ENCODE data around the gene ZNF223. TPM values are rescaled to one million over a fixed set of nuclear protein-coding genes. Genes with fewer than 3 reads are reported as not detected.

Gene ZNF223
- total and polyA plus RNA-seq, 5 donors from 2014 or later, result 0.68 to 3.1 (median 1.4) TPM

DNA sequence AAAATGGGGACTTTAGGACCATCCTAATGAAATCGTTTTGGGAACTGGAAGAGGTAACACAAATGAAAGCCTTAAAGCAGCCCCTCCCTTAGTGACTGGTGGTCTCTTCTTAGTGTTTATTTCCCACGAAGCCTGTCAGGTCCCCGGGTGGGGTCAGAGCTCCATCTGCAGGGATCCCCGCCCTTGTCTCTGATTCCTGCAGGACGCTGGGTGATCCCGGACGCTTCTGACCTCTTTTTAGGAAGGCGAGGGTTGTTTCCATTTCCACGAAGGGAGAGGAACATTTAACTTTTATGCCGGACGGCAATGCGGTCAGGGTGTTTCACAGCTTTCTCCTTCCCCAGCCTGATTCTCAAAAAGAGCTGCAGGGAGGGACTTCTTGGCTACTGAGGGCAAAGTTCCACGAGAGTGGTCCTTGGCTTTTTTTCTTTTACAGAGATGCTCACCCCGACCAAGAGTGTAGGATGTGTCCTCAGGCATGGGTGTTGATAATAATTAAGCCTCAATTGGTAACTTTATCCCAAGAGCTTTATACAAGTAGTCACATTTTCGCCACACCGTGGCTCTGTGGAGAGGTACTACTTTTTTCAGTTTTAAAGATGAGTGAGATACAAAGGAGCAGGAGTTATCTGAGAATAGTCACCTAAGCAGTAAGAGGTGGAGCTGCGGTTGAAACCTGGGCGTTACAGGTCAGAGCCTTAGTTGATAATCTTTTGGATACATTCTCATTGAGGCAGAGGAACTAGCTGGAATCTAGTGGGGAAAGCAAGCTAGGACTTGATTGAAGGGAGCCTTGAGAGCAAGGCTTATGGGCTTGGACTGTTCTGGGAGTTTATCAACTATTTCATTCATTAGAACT lies 20.9 kb downstream of the ZNF223 start:
- ATAC-seq (ENCODE audit: low read depth in 2 of 2) (no peak), DNase-seq (peak in 1 of 3 donors; percentile 7)
- Histone ChIP-seq H3K9me3 (ENCODE audit: control insufficient read depth in 2 of 2, low read length in 2 of 2) (peaks cover 9 to 15% of the 10 kb centered on the region in 2 experiments), H3K36me3 (ENCODE audit: control insufficient read depth, insufficient read depth, low read length) (no peaks in the 10 kb centered on the region), H3K27me3 (ENCODE audit: control insufficient read depth, insufficient read depth, low read length) (no peaks in the 10 kb centered on the region), H3K27ac (ENCODE audit: insufficient read depth, low read length, poor library complexity, severe bottlenecking) (peak overlapping the region; percentile 35), H3K4me3 (ENCODE audit: low read depth, low read length) (peak overlapping the region; percentile 84), H3K4me1 (ENCODE audit: control insufficient read depth, insufficient read depth, low read length, poor library complexity, severe bottlenecking) (peaks cover 18% of the 10 kb centered on the region)
- H3K36me3 Mint-ChIP-seq, result peaks cover 23% of the 10 kb centered on the region
- peak overlapping the region; percentile 52 to 93 (median 83) for H3K27ac Mint-ChIP-seq
- H3K27me3 Mint-ChIP-seq, result peaks cover 14% of the 10 kb centered on the region
- peak overlapping the region; percentile 89 to 98 (median 95) for H3K4me3 Mint-ChIP-seq
- peaks cover 8 to 32% (median 16%) of the 10 kb centered on the region in 7 donors for H3K9me3 Mint-ChIP-seq
- H3K4me1 Mint-ChIP-seq, result peaks cover 14 to 32% (median 26%) of the 10 kb centered on the region in 4 donors

DNA sequence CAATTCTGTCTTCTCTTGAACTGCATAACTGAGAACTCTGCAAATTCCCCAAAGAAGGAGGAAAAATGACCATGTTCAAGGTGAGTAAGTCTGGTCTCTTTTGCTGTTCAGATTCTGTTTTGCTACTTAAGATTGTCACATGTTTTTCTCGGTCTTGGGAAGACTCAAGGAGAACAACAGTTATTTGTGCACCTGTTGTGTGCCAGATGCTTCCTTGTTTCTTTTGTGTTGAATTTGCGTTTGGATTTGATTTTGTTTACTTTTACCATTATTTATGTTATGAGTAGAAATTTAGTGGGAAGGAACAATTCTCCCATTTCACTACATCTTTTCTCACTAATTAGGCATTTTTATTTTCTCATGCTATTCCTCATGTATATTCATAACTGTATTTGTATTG lies 24.5 kb downstream of the ZNF223 start:
- Histone ChIP-seq H3K9me3 (ENCODE audit: control insufficient read depth in 2 of 2, low read length in 2 of 2) (no peaks in the 10 kb centered on the region), H3K36me3 (ENCODE audit: control insufficient read depth, insufficient read depth, low read length) (peaks cover 3% of the 10 kb centered on the region), H3K27me3 (ENCODE audit: control insufficient read depth, insufficient read depth, low read length) (no peaks in the 10 kb centered on the region), H3K4me1 (ENCODE audit: control insufficient read depth, insufficient read depth, low read length, poor library complexity, severe bottlenecking) (peaks cover 17% of the 10 kb centered on the region), H3K4me3 (ENCODE audit: low read depth, low read length) (no peak overlapping the region), H3K27ac (ENCODE audit: insufficient read depth, low read length, poor library complexity, severe bottlenecking) (no peak overlapping the region)
- H3K27me3 Mint-ChIP-seq, result peaks cover 10% of the 10 kb centered on the region
- peaks cover 30% of the 10 kb centered on the region for H3K36me3 Mint-ChIP-seq
- DNase-seq (no peak), ATAC-seq (ENCODE audit: low read depth in 2 of 2) (no peak)
- peak overlapping the region in 1 of 4 donors; percentile 67 for H3K4me3 Mint-ChIP-seq
- peaks cover 12 to 27% (median 23%) of the 10 kb centered on the region in 4 donors for H3K4me1 Mint-ChIP-seq
- H3K9me3 Mint-ChIP-seq, result peaks cover 0 to 7% (median 4%) of the 10 kb centered on the region in 7 donors
- H3K27ac Mint-ChIP-seq, result no peak overlapping the region

DNA sequence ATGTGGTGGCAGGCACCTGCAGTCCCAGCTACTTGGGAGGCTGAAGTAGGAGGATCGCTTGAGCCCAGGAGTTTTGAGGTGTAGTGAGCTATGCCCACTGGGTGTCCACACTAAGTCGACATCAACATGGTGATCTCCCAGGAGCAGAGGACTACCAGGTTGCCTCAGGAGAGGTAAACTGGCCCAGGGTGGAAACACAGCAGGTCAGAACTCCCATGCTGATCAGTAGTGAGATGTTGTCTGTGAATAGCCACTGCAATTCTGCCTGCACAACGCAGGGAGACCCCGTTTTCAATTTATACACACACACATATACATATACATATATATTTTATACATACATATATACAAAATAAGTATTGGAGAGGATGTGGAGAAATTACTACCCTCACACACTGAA lies 40.3 kb downstream of the ZNF223 start:
- H3K27ac ChIP-seq (ENCODE audit: insufficient read depth, low read length, poor library complexity, severe bottlenecking), result no peak overlapping the region
- Mint-ChIP-seq H3K9me3 (peaks cover 0 to 3% (median 0%) of the 10 kb centered on the region in 7 donors), H3K4me1 (peaks cover 9 to 20% (median 10%) of the 10 kb centered on the region in 4 donors), H3K36me3 (peaks cover 20% of the 10 kb centered on the region), H3K27ac (peak overlapping the region in 1 of 3 donors; percentile 44), H3K4me3 (peak overlapping the region in 2 of 4 donors; percentile 66 to 88), H3K27me3 (no peaks in the 10 kb centered on the region)
- no peaks in the 10 kb centered on the region for H3K27me3 ChIP-seq (ENCODE audit: control insufficient read depth, insufficient read depth, low read length)
- H3K36me3 ChIP-seq (ENCODE audit: control insufficient read depth, insufficient read depth, low read length), result peaks cover 8% of the 10 kb centered on the region
- ATAC-seq (ENCODE audit: low read depth in 2 of 2) (no peak), DNase-seq (no peak)
- H3K4me1 ChIP-seq (ENCODE audit: control insufficient read depth, insufficient read depth, low read length, poor library complexity, severe bottlenecking), result peaks cover 14% of the 10 kb centered on the region
- H3K4me3 ChIP-seq (ENCODE audit: low read depth, low read length), result no peak overlapping the region
- no peaks in the 10 kb centered on the region for H3K9me3 ChIP-seq (ENCODE audit: control insufficient read depth in 2 of 2, low read length in 2 of 2)

DNA sequence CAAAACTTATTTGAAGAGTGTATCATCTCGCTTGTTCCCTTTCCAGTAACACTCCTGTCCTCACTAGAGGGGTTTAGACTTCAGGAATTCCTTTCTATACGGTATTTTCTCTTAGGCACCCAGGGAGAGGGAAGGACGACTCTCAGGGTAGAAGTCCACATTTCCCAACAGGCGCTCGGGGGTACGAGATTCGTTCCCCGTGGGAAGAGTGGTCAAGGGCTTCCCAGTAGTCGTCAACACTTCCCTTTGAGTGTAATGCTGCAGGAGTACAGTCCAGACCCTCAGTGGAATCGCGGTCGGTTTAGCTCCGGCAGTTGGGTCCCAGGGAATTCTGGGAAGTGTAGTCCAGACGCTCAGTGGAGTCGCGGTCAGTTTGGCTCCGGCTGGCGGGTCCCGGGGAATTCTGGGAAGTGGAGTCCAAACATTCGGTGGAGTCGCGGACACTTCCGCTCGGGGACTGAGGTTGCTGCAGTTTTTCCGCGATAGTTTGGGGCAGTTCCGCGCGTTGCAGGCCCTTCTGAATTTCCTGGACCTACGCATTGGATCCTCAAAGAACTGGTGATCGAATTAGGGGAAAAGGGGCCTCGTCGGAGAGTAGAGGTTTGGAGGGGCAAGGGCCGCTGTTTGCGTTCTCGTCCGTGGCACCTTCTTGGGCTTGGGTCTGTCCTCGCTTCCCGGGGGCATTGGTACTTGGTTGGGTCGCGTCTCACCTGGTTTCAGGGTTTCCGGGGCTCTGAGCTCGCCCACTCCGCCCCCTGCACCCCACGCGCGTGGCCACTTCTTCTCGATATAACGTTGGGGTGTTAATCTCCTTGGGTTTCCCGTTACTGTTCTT lies 42.3 kb downstream of the ZNF223 start, which contains the start of gene ZNF224:
ZNF224 (plus strand) TSS at position 431 of the 835 bp plus-strand sequence. CDS start 3,513 bp downstream, outside the sequence.
- no peaks in the 10 kb centered on the region for H3K27me3 Mint-ChIP-seq
- DNase-seq (peak; percentile 73 to 92 (median 73)), ATAC-seq (ENCODE audit: low read depth in 2 of 2) (peak; percentile 84 to 86)
- H3K9me3 Mint-ChIP-seq, result peaks cover 0 to 4% (median 2%) of the 10 kb centered on the region in 7 donors
- Histone ChIP-seq H3K4me1 (ENCODE audit: control insufficient read depth, insufficient read depth, low read length, poor library complexity, severe bottlenecking) (peaks cover 14% of the 10 kb centered on the region), H3K9me3 (ENCODE audit: control insufficient read depth in 2 of 2, low read length in 2 of 2) (peaks cover 0 to 3% of the 10 kb centered on the region in 2 experiments), H3K4me3 (ENCODE audit: low read depth, low read length) (peak within 1 kb of the TSS; percentile 92), H3K27me3 (ENCODE audit: control insufficient read depth, insufficient read depth, low read length) (no peaks in the 10 kb centered on the region), H3K27ac (ENCODE audit: insufficient read depth, low read length, poor library complexity, severe bottlenecking) (peak within 1 kb of the TSS; percentile 60), H3K36me3 (ENCODE audit: control insufficient read depth, insufficient read depth, low read length) (peaks cover 28% of the 10 kb centered on the region)
- peak within 1 kb of the TSS; percentile 88 to 97 (median 96) for H3K4me3 Mint-ChIP-seq
- H3K4me1 Mint-ChIP-seq, result peaks cover 9 to 31% (median 12%) of the 10 kb centered on the region in 4 donors
- H3K36me3 Mint-ChIP-seq, result peaks cover 30% of the 10 kb centered on the region
- peak within 1 kb of the TSS; percentile 79 to 90 (median 84) for H3K27ac Mint-ChIP-seq

DNA sequence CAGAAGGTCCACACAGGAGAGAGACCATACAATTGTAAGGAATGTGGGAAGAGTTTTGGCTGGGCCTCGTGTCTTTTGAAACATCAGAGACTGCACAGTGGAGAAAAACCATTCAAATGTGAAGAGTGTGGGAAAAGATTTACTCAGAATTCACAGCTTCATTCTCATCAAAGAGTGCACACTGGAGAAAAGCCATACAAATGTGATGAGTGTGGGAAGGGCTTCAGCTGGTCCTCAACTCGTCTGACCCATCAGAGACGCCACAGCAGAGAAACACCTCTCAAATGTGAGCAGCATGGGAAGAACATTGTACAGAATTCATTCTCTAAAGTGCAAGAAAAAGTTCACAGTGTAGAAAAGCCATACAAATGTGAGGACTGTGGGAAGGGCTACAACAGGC lies 55.9 kb downstream of the ZNF223 start:
- H3K4me3 ChIP-seq (ENCODE audit: low read depth, low read length), result peak overlapping the region; percentile 22
- H3K9me3 Mint-ChIP-seq, result peaks cover 0 to 75% (median 35%) of the 10 kb centered on the region in 7 donors
- peaks cover 37% of the 10 kb centered on the region for H3K36me3 ChIP-seq (ENCODE audit: control insufficient read depth, insufficient read depth, low read length)
- DNase-seq (no peak), ATAC-seq (ENCODE audit: low read depth in 2 of 2) (no peak)
- peaks cover 42% of the 10 kb centered on the region for H3K36me3 Mint-ChIP-seq
- H3K9me3 ChIP-seq (ENCODE audit: control insufficient read depth in 2 of 2, low read length in 2 of 2), result peaks cover 65 to 85% of the 10 kb centered on the region in 2 experiments
- H3K4me1 ChIP-seq (ENCODE audit: control insufficient read depth, insufficient read depth, low read length, poor library complexity, severe bottlenecking), result peaks cover 10% of the 10 kb centered on the region
- H3K4me1 Mint-ChIP-seq, result peaks cover 0 to 11% (median 7%) of the 10 kb centered on the region in 4 donors
- no peaks in the 10 kb centered on the region for H3K27me3 ChIP-seq (ENCODE audit: control insufficient read depth, insufficient read depth, low read length)
- H3K27ac ChIP-seq (ENCODE audit: insufficient read depth, low read length, poor library complexity, severe bottlenecking), result no peak overlapping the region
- no peak overlapping the region for H3K27ac Mint-ChIP-seq
- no peaks in the 10 kb centered on the region for H3K27me3 Mint-ChIP-seq
- H3K4me3 Mint-ChIP-seq, result no peak overlapping the region

DNA sequence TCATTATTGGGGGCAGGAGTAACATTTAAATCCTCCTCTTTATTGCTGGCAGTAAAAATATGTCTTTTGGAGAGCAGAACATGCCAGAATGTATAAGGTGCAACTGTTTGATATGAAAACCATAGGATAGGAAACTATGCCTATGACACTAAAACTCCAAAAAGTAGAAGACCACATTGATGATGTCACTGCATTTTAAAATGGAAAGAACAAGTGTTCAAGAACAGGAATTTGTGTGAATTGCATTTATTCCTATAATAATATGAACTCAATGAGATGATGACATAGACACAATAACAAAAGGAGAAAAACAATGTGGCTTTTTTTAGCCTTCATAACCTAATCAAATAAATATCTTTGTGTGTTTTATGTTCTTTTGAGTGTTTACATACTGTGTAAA lies 57.6 kb downstream of the ZNF223 start:
- H3K27ac Mint-ChIP-seq, result no peak overlapping the region
- H3K27ac ChIP-seq (ENCODE audit: insufficient read depth, low read length, poor library complexity, severe bottlenecking), result no peak overlapping the region
- no peak overlapping the region for H3K4me3 ChIP-seq (ENCODE audit: low read depth, low read length)
- peak overlapping the region in 1 of 4 donors; percentile 35 for H3K4me3 Mint-ChIP-seq
- ATAC-seq (ENCODE audit: low read depth in 2 of 2), result no peak
- H3K27me3 ChIP-seq (ENCODE audit: control insufficient read depth, insufficient read depth, low read length), result no peaks in the 10 kb centered on the region
- no peak for DNase-seq
- no peaks in the 10 kb centered on the region for H3K27me3 Mint-ChIP-seq
- H3K9me3 ChIP-seq (ENCODE audit: control insufficient read depth in 2 of 2, low read length in 2 of 2), result peaks cover 52 to 74% of the 10 kb centered on the region in 2 experiments
- H3K36me3 Mint-ChIP-seq, result peaks cover 26% of the 10 kb centered on the region
- peaks cover 0 to 64% (median 25%) of the 10 kb centered on the region in 7 donors for H3K9me3 Mint-ChIP-seq
- H3K4me1 Mint-ChIP-seq, result peaks cover 4 to 22% (median 16%) of the 10 kb centered on the region in 4 donors
- H3K4me1 ChIP-seq (ENCODE audit: control insufficient read depth, insufficient read depth, low read length, poor library complexity, severe bottlenecking), result peaks cover 22% of the 10 kb centered on the region
- peaks cover 21% of the 10 kb centered on the region for H3K36me3 ChIP-seq (ENCODE audit: control insufficient read depth, insufficient read depth, low read length)

DNA sequence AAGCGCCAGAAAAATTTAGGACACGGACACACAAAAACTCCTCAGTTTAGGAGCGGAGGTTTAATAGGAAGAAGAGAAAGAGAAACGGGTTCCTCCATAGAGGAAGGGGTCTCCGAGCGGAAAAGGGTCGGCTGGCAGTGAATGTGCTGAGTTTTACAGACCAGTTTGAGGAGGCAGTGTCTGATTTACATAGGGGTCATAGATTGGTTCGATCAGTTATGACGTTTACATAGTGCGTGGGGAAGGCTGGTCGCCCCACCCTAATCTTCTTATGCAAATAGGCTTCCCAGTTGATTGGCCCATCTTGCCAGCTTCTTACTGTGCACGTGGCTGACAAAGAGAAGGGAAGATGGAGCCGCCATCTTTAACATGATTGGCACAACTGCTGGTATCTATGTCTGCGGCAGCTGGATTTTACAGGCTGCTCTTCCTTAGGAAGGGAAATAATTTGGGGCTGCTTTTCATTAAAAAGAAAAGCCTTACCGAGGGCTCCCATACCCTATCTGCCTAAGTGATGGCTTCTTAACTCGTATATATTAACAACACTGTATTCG lies 60.2 kb downstream of the ZNF223 start:
- H3K9me3 ChIP-seq (ENCODE audit: control insufficient read depth in 2 of 2, low read length in 2 of 2), result peaks cover 36 to 52% of the 10 kb centered on the region in 2 experiments
- H3K4me1 Mint-ChIP-seq, result peaks cover 13 to 36% (median 25%) of the 10 kb centered on the region in 4 donors
- peak in 1 of 3 donors; percentile 15 for DNase-seq
- no peak overlapping the region for H3K27ac ChIP-seq (ENCODE audit: insufficient read depth, low read length, poor library complexity, severe bottlenecking)
- H3K36me3 ChIP-seq (ENCODE audit: control insufficient read depth, insufficient read depth, low read length), result peaks cover 8% of the 10 kb centered on the region
- H3K27me3 Mint-ChIP-seq, result no peaks in the 10 kb centered on the region
- ATAC-seq (ENCODE audit: low read depth in 2 of 2), result no peak
- no peak overlapping the region for H3K27ac Mint-ChIP-seq
- H3K4me3 Mint-ChIP-seq, result peak overlapping the region; percentile 99 to 100 (median 99)
- H3K9me3 Mint-ChIP-seq, result peaks cover 0 to 44% (median 18%) of the 10 kb centered on the region in 7 donors
- peak overlapping the region; percentile 98 for H3K4me3 ChIP-seq (ENCODE audit: low read depth, low read length)
- peaks cover 27% of the 10 kb centered on the region for H3K4me1 ChIP-seq (ENCODE audit: control insufficient read depth, insufficient read depth, low read length, poor library complexity, severe bottlenecking)
- peaks cover 20% of the 10 kb centered on the region for H3K36me3 Mint-ChIP-seq
- H3K27me3 ChIP-seq (ENCODE audit: control insufficient read depth, insufficient read depth, low read length), result no peaks in the 10 kb centered on the region

All from CD4-positive, CD25-positive, alpha-beta regulatory T cell (primary cell).